H9 (cell line): ENCODE measurements around the gene GTF2A1. TPM values are rescaled to one million over a fixed set of nuclear protein-coding genes. Genes with fewer than 3 reads are reported as not detected.

Experiments used
- DNase-seq: peaks from one replicate; pipeline ENCODE4 v3.0.0-alpha.2; 2017
- H2AFZ ChIP-seq: one replicate; pipeline ENCODE4 v1.6.1; 2013; ENCODE audit warnings: mild to moderate bottlenecking, low read length, control low read depth, moderate library complexity
- H2AK5ac ChIP-seq: 2 replicates; pipeline ENCODE4 v1.6.1; 2013; ENCODE audit warnings: low read length, control low read depth, mixed read lengths; ENCODE audit not compliant: insufficient read length
- H2BK120ac ChIP-seq: one replicate; pipeline ENCODE4 v1.6.1; 2013; ENCODE audit warnings: low read depth, mild to moderate bottlenecking, low read length, control low read depth, inconsistent platforms; ENCODE audit not compliant: poor library complexity, severe bottlenecking
- H2BK12ac ChIP-seq: 2 replicates; pipeline ENCODE4 v1.6.1; 2013; ENCODE audit warnings: low read length, control low read depth, mixed read lengths, low read depth; ENCODE audit not compliant: insufficient read length
- H2BK15ac ChIP-seq: 2 replicates; pipeline ENCODE4 v1.6.1; 2013; ENCODE audit warnings: low read depth, low read length, control low read depth
- H2BK20ac ChIP-seq: one replicate; pipeline ENCODE4 v1.6.1; 2013; ENCODE audit warnings: low read depth, mild to moderate bottlenecking, low read length, control low read depth, inconsistent platforms; ENCODE audit not compliant: poor library complexity, severe bottlenecking
- H2BK5ac ChIP-seq: 2 replicates; pipeline ENCODE4 v1.6.1; 2013; ENCODE audit warnings: low read length, control low read depth, mixed read lengths; ENCODE audit not compliant: insufficient read length
- H3K14ac ChIP-seq: 2 replicates; pipeline ENCODE4 v1.6.1; 2013; ENCODE audit warnings: low read length, control low read depth; ENCODE audit not compliant: insufficient read depth
- H3K18ac ChIP-seq: 2 replicates; pipeline ENCODE4 v1.6.1; 2013; ENCODE audit warnings: low read depth, mild to moderate bottlenecking, mixed read lengths, low read length, control low read depth; ENCODE audit not compliant: insufficient read length
- H3K23ac ChIP-seq: 2 replicates; pipeline ENCODE4 v1.6.1; 2013; ENCODE audit warnings: low read length, control low read depth, mixed read lengths, low read depth; ENCODE audit not compliant: insufficient read length
- H3K23me2 ChIP-seq: 2 replicates; pipeline ENCODE4 v1.6.1; 2013; ENCODE audit warnings: low read depth, mild to moderate bottlenecking, mixed read lengths, low read length, control low read depth; ENCODE audit not compliant: insufficient read length, poor library complexity, severe bottlenecking
- H3K27ac ChIP-seq: 2 replicates; pipeline ENCODE4 v1.5.1; 2013; ENCODE audit warnings: low read length, control low read depth, mixed read lengths, low read depth; ENCODE audit not compliant: insufficient read length
- H3K27me3 ChIP-seq: 2 replicates; pipeline ENCODE4 v1.6.1; 2013; ENCODE audit warnings: low read length, control low read depth, inconsistent platforms; ENCODE audit not compliant: insufficient read depth
- H3K4ac ChIP-seq: 2 replicates; pipeline ENCODE4 v1.6.1; 2013; ENCODE audit warnings: low read depth, mild to moderate bottlenecking, control low read depth, inconsistent platforms, low read length, moderate library complexity
- H3K4me1 ChIP-seq: 2 replicates; pipeline ENCODE4 v1.6.1; 2013; ENCODE audit warnings: low read length, control low read depth, inconsistent platforms; ENCODE audit not compliant: insufficient read depth
- H3K4me2 ChIP-seq: 2 replicates; pipeline ENCODE4 v1.6.1; 2013; ENCODE audit warnings: low read length, control low read depth, mixed read lengths; ENCODE audit not compliant: insufficient read length, insufficient read depth
- H3K56ac ChIP-seq: 2 replicates; pipeline ENCODE4 v1.6.1; 2013; ENCODE audit warnings: low read depth, mild to moderate bottlenecking, mixed read lengths, low read length, control low read depth; ENCODE audit not compliant: insufficient read length
- H3K79me1 ChIP-seq: 2 replicates; pipeline ENCODE4 v1.6.1; 2013; ENCODE audit warnings: low read depth, mild to moderate bottlenecking, moderate library complexity, low read length, control low read depth, inconsistent platforms; ENCODE audit not compliant: insufficient read depth, poor library complexity, severe bottlenecking
- H3K79me2 ChIP-seq: 2 replicates; pipeline ENCODE4 v1.6.1; 2013; ENCODE audit warnings: low read length, control low read depth, inconsistent platforms; ENCODE audit not compliant: insufficient read depth
- H3K9ac ChIP-seq: 2 replicates; pipeline ENCODE4 v1.6.1; 2013; ENCODE audit warnings: low read length, control low read depth, mixed read lengths; ENCODE audit not compliant: insufficient read length; ENCODE audit errors: extremely low read depth
- H3K9me3 ChIP-seq: one replicate; pipeline ENCODE4 v1.6.1; 2013; ENCODE audit warnings: low read depth, low read length, inconsistent platforms; ENCODE audit not compliant: control insufficient read depth
- H3T11ph ChIP-seq: one replicate; pipeline ENCODE4 v1.6.1; 2013; ENCODE audit warnings: mild to moderate bottlenecking, low read length, control low read depth, inconsistent platforms
- H4K20me1 ChIP-seq: one replicate; pipeline ENCODE4 v1.6.1; 2013; ENCODE audit not compliant: control insufficient read depth, insufficient read length, insufficient read depth
- H4K5ac ChIP-seq: 2 replicates; pipeline ENCODE4 v1.6.1; 2013; ENCODE audit warnings: low read depth, mild to moderate bottlenecking, mixed read lengths, low read length, control low read depth; ENCODE audit not compliant: insufficient read length
- H4K8ac ChIP-seq: replicated peaks from 2 replicates; pipeline ENCODE4 v1.6.1; 2013; ENCODE audit warnings: low read length, control low read depth, mixed read lengths, low read depth; ENCODE audit not compliant: insufficient read length
- H4K91ac ChIP-seq: 2 replicates; pipeline ENCODE4 v1.6.1; 2013; ENCODE audit warnings: low read depth, mild to moderate bottlenecking, moderate library complexity, mixed read lengths, low read length, control low read depth; ENCODE audit not compliant: insufficient read length
- H3K27ac Mint-ChIP-seq, 3 experiments: 2 replicates in 2 of 3; 3 replicates in 1 of 3; pipeline ENCODE4 v1.8.0; 2020 to 2021; ENCODE audit warnings: mixed read lengths in 3 of 3, mild to moderate bottlenecking in 1 of 3, moderate library complexity in 1 of 3
- H3K27me3 Mint-ChIP-seq: 2 replicates; pipeline ENCODE4 v1.8.0; 2021; ENCODE audit warnings: low read depth, mild to moderate bottlenecking, moderate library complexity, mixed read lengths
- H3K36me3 Mint-ChIP-seq, 3 experiments: 2 replicates in 2 of 3; 3 replicates in 1 of 3; pipeline ENCODE4 v1.8.0; 2020 to 2021; ENCODE audit warnings: low read depth in 3 of 3, mixed read lengths in 3 of 3; ENCODE audit not compliant: insufficient read depth in 1 of 3
- H3K4me1 Mint-ChIP-seq, 2 experiments: 2 replicates each; pipeline ENCODE4 v1.8.0; 2020; ENCODE audit warnings: mixed read lengths in 2 of 2
- H3K4me3 Mint-ChIP-seq, 2 experiments: 2 replicates in 1 of 2; 3 replicates in 1 of 2; pipeline ENCODE4 v1.8.0; 2020 to 2021; ENCODE audit warnings: mild to moderate bottlenecking in 2 of 2, mixed read lengths in 2 of 2, moderate library complexity in 1 of 2
- H3K9me3 Mint-ChIP-seq, 2 experiments: 2 replicates in 1 of 2; 3 replicates in 1 of 2; pipeline ENCODE4 v1.8.0; 2020; ENCODE audit warnings: mild to moderate bottlenecking in 2 of 2, mixed read lengths in 2 of 2, moderate library complexity in 1 of 2
- WGBS: extraction: QIAGEN DNeasy Blood & Tissue Kit; methylation state at CpG from one replicate; pipeline ENCODE4 v1.1.7; 2013; ENCODE audit warnings: missing lambda C conversion rate, low lambda C conversion rate, mixed read lengths; ENCODE audit not compliant: insufficient read length; ENCODE audit errors: extremely low coverage; 5-methylcytosine and 5-hydroxymethylcytosine counted together
- total RNA-seq: library from RNA; stranded (reverse); gene quantifications from 2 replicates; pipeline ENCODE4 v1.2.1, GENCODE V29; 2021
- TF ChIP-seq, protein P1 (sequence below): fragments of 200-600 bp; sonication (generic); conservative IDR thresholded peaks from 3 replicates; pipeline ENCODE4 v1.8.0; 2021; ENCODE audit warnings: antibody characterized with exemption, mild to moderate bottlenecking

GTF2A1 gene
- total RNA-seq, 1 experiment from 2014 or later: 43.0 TPM

GRCh38 chr14:81206115-81206514, 14.6 kb downstream of the GTF2A1 start:
- no peaks in the 10 kb centered on the region for H3K9me3 ChIP-seq
- H2BK120ac ChIP-seq: no peak overlapping the region
- Mint-ChIP-seq H3K4me1 (peaks cover 21 to 24% of the 10 kb centered on the region in 2 experiments), H3K27ac (peak overlapping the region in 1 of 3 experiments; percentile 59; a peak in 1 of 7 replicates), H3K9me3 (no peaks in the 10 kb centered on the region), H3K36me3 (peaks cover 38 to 73% (median 65%) of the 10 kb centered on the region in 3 experiments; a peak in 6 of 7 replicates), H3K27me3 (no peaks in the 10 kb centered on the region), H3K4me3 (no peak overlapping the region)
- H3K23me2 ChIP-seq: no peaks in the 10 kb centered on the region
- no peak overlapping the region for H2AFZ ChIP-seq
- H4K5ac ChIP-seq: no peak overlapping the region
- H3K18ac ChIP-seq: no peak overlapping the region
- TF ChIP-seq, protein P1, sequence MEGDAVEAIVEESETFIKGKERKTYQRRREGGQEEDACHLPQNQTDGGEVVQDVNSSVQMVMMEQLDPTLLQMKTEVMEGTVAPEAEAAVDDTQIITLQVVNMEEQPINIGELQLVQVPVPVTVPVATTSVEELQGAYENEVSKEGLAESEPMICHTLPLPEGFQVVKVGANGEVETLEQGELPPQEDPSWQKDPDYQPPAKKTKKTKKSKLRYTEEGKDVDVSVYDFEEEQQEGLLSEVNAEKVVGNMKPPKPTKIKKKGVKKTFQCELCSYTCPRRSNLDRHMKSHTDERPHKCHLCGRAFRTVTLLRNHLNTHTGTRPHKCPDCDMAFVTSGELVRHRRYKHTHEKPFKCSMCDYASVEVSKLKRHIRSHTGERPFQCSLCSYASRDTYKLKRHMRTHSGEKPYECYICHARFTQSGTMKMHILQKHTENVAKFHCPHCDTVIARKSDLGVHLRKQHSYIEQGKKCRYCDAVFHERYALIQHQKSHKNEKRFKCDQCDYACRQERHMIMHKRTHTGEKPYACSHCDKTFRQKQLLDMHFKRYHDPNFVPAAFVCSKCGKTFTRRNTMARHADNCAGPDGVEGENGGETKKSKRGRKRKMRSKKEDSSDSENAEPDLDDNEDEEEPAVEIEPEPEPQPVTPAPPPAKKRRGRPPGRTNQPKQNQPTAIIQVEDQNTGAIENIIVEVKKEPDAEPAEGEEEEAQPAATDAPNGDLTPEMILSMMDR: no peak
- no peak overlapping the region for H3K14ac ChIP-seq
- peaks cover 12% of the 10 kb centered on the region for H3K79me1 ChIP-seq
- no peak overlapping the region for H2BK20ac ChIP-seq
- no peak overlapping the region for H2BK15ac ChIP-seq
- H4K20me1 ChIP-seq: no peaks in the 10 kb centered on the region
- H2AK5ac ChIP-seq: no peak overlapping the region
- H3K79me2 ChIP-seq: peaks cover 8% of the 10 kb centered on the region; the same call in 1 of the 2 replicates
- no peak overlapping the region for H4K8ac ChIP-seq
- no peak overlapping the region for H3K56ac ChIP-seq
- no peak overlapping the region for H3K4ac ChIP-seq
- H3K9ac ChIP-seq: no peak overlapping the region
- H3K27me3 ChIP-seq: no peaks in the 10 kb centered on the region
- no peaks in the 10 kb centered on the region for H3K4me1 ChIP-seq
- H2BK12ac ChIP-seq: no peak overlapping the region
- no peak overlapping the region for H3K23ac ChIP-seq
- no peak overlapping the region for H3K4me2 ChIP-seq
- no peak overlapping the region for H3T11ph ChIP-seq
- no peak for DNase-seq
- H4K91ac ChIP-seq: no peak overlapping the region
- no peak overlapping the region for H3K27ac ChIP-seq
- no peak overlapping the region for H2BK5ac ChIP-seq
- no CpG with 5 or more reads among the region's 4 CpGs for WGBS
